Measurements from ENCODE around the gene DDAH1. TPM values are rescaled to one million over a fixed set of nuclear protein-coding genes. Genes with fewer than 3 reads are reported as not detected.

The DDAH1 gene
- total RNA-seq, 1 donor from 2014 or later: 50.9 TPM

DNA sequence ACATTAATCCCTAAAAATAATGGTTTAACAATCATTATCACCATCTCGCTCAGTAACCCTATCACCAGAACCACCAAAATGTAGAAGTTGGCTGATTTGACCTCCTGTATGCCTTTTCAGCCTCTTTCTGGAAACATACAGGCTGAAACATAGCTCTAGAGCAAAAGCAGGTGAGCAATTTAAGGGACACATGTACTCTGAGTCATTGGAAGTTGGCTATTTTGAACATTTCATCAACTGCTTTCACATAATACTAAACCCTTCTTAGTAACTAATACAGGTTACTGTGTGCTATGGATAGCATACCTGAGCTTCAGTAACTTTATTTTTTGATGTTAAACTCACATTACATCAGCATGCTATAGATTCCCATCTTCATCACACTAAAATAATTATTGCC lies 19.8 kb upstream of the DDAH1 start:
- DNase-seq (ENCODE audit: low read depth): no peak
- TF ChIP-seq, protein P1, sequence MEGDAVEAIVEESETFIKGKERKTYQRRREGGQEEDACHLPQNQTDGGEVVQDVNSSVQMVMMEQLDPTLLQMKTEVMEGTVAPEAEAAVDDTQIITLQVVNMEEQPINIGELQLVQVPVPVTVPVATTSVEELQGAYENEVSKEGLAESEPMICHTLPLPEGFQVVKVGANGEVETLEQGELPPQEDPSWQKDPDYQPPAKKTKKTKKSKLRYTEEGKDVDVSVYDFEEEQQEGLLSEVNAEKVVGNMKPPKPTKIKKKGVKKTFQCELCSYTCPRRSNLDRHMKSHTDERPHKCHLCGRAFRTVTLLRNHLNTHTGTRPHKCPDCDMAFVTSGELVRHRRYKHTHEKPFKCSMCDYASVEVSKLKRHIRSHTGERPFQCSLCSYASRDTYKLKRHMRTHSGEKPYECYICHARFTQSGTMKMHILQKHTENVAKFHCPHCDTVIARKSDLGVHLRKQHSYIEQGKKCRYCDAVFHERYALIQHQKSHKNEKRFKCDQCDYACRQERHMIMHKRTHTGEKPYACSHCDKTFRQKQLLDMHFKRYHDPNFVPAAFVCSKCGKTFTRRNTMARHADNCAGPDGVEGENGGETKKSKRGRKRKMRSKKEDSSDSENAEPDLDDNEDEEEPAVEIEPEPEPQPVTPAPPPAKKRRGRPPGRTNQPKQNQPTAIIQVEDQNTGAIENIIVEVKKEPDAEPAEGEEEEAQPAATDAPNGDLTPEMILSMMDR (conservative IDR thresholded peaks at IDR 0.05; ENCODE audit: low read depth, low read length): no peak
- no peak overlapping the region for H3K4me3 ChIP-seq (ENCODE audit: low read depth, low read length)

DNA sequence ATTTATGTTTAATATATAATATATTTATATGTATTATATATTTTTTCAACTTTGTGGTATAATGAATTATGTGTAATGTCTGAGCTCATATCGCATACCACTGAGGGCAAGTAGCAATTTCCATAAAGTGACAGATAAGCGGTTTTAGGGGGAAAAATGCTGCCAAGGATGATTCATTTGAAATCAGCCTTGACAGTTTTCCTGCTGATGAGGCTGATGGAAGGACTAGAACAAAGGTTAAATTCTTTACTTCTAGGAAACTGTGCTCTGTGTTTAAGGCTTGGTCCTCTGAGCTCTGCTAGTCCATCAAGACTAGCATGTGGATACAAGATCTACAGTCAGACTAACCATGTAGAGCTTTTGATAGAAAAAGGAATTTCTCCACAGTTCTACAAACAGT lies 19.3 kb upstream of the DDAH1 start:
- TF ChIP-seq, protein P1 (conservative IDR thresholded peaks at IDR 0.05; ENCODE audit: low read depth, low read length): no peak
- H3K4me3 ChIP-seq (ENCODE audit: low read depth, low read length): no peak overlapping the region
- DNase-seq (ENCODE audit: low read depth): no peak

DNA sequence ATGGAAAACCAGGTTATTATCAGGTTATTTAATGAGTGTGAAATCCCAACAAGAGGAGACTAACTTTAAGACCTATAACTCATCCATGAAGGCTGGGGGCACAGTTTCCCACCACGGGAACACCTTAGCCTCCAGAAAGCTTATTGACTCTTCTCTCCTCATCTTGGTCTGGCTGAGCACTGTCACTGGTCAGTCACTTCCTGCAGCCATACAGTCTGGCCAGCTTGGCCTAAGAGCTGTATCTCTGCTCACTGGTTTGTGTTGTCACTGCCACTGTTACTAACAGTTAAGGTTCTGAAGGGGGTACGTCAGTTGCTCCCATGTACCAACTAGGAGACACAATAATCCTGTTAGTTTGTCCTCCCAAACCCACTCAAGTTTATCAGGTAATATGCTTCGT lies 16.7 kb upstream of the DDAH1 start:
- TF ChIP-seq, protein P1 (conservative IDR thresholded peaks at IDR 0.05; ENCODE audit: low read depth, low read length): no peak
- H3K4me3 ChIP-seq (ENCODE audit: low read depth, low read length): no peak overlapping the region
- no peak for DNase-seq (ENCODE audit: low read depth)

DNA sequence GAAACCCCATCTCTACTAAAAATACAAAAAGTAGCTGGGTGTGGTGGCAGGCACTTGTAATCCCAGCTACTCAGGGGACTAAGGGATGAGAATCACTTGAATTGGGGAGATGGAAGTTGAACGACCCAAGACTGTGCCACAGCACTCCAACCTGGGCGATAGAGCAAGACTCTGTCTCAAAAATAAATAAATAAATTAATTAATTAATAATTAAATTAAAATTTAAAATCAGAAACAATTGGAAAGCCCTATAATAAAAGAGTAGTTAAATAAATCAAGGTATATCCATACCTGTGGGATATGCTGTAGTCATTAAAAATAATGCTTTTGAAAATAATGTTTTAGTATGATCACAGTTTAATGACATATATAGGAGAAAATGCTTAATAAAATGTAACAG lies 15.6 kb upstream of the DDAH1 start:
- no peak overlapping the region for H3K4me3 ChIP-seq (ENCODE audit: low read depth, low read length)
- TF ChIP-seq, protein P1 (conservative IDR thresholded peaks at IDR 0.05; ENCODE audit: low read depth, low read length): no peak
- DNase-seq (ENCODE audit: low read depth): no peak

DNA sequence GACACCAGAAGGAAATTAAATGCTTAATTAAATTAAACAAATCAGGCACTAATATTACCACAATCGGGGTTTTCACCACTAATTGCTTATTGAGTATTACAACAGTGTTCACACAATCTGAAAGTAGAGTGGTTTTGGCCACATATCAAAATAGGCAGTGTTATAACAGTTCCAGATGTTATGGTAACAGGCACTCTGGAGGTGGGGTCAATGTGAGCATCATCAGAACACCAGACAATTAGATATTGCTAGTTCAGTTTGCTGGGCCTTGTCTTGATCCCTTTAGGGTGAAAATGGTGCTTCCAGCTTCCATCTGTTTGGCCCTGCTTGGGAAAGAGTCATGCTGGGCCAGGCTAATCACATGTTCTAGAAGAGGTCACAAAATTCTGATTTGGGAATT lies 14.5 kb upstream of the DDAH1 start:
- DNase-seq (ENCODE audit: low read depth): no peak
- H3K4me3 ChIP-seq (ENCODE audit: low read depth, low read length): no peak overlapping the region
- TF ChIP-seq, protein P1 (conservative IDR thresholded peaks at IDR 0.05; ENCODE audit: low read depth, low read length): no peak

DNA sequence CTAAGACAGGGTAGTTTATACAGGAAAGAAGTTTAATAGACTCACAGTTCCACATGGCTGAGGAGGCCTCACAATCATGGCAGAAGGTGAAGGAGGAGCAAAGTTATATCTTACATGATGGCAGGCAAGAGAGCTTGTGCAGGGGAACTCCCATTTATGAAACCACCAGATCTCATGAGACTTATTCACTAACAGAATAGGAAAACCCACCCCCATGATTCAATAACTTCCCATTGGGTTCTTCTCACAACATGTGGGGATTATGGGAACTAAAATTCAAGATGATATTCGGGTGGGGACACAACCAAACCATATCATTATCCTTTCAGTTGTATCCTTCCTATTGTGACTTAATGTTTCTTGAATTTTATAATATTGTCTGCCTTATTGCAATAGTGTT lies 13.4 kb upstream of the DDAH1 start:
- no peak for DNase-seq (ENCODE audit: low read depth)
- no peak overlapping the region for H3K4me3 ChIP-seq (ENCODE audit: low read depth, low read length)
- TF ChIP-seq, protein P1 (conservative IDR thresholded peaks at IDR 0.05; ENCODE audit: low read depth, low read length): no peak

DNA sequence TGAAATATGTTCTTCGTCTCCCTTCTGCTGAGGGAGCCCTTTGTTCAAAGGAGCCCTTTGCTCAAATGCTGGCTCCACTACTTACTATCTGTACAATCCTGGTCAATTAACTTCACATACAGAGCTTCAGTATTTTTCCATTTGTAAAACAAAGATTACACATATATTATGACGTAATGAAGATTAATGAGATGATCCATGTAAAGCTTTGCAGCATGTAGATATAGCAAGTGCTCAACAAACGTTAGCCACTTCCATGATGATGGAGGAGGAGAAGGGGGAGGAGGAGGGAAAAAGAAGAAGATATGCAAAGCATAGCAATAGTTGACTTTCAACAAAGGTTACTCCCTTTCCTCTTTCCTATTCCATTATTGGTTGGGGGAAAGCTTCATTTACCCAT lies 10.1 kb upstream of the DDAH1 start:
- TF ChIP-seq, protein P1 (conservative IDR thresholded peaks at IDR 0.05; ENCODE audit: low read depth, low read length): no peak
- DNase-seq (ENCODE audit: low read depth): no peak
- no peak overlapping the region for H3K4me3 ChIP-seq (ENCODE audit: low read depth, low read length)
